Endothelial cell of umbilical vein (primary cell): Measurements from ENCODE around the gene P4HB. TPM values are rescaled to one million over a fixed set of nuclear protein-coding genes. Genes with fewer than 3 reads are reported as not detected.

Source experiments
- BruUV-seq: library from RNA; stranded (reverse); fragments of 400-500 nt; replicated peaks from 2 replicates; lab custom pipeline; 2021; lab: Mats Ljungman, UMichigan
- CTCF ChIA-PET: fragments of 300-600, 350-600 bp; sonication (Branson Sonifier 250); formaldehyde crosslinking; loops from one replicate; lab custom pipeline; 2021; ENCODE audit warnings: antibody characterized with exemption, inconsistent platforms; lab: Charles Lee
- POLR2A ChIA-PET: fragments of 300-600, 350-600 bp; sonication (Branson Sonifier 250); formaldehyde crosslinking; loops from one replicate; lab custom pipeline; 2021; ENCODE audit warnings: antibody characterized with exemption, inconsistent platforms; lab: Charles Lee
- DNase-seq: peaks from one replicate; pipeline ENCODE4 v3.0.0-alpha.2; 2011; ENCODE audit warnings: low read depth, low spot score
- FAIRE-seq: peaks from 2 replicates; lab custom pipeline; 2011; peaks lifted over from hg19 to GRCh38; lab: Jason Lieb, UNC
- H2AFZ ChIP-seq: 2 replicates; pipeline ENCODE4 v1.6.0; 2012; ENCODE audit warnings: low read depth, low read length, control low read depth, inconsistent platforms
- H3K27ac ChIP-seq: 2 replicates; pipeline ENCODE4 v1.5.1; 2011; ENCODE audit warnings: low read depth, mild to moderate bottlenecking, control low read depth, low read length, moderate library complexity; ENCODE audit not compliant: insufficient read depth
- H3K27me3 ChIP-seq, 2 experiments: 2 replicates each; pipeline versions ENCODE4 v1.6.0 to v1.6.1; 2011; ENCODE audit warnings: low read length in 2 of 2, mixed read lengths in 1 of 2; ENCODE audit not compliant: control insufficient read depth in 2 of 2, insufficient read depth in 2 of 2
- H3K36me3 ChIP-seq, 2 experiments: 2 replicates in 1 of 2; 3 replicates in 1 of 2; pipeline ENCODE4 v1.5.1; 2011; ENCODE audit warnings: low read length in 2 of 2, mild to moderate bottlenecking in 1 of 2, moderate library complexity in 1 of 2; ENCODE audit not compliant: control insufficient read depth in 2 of 2, insufficient read depth in 2 of 2; ENCODE audit errors: extremely low read depth in 1 of 2
- H3K4me1 ChIP-seq: 3 replicates; pipeline ENCODE4 v1.5.1; 2011; ENCODE audit warnings: mild to moderate bottlenecking, low read length; ENCODE audit not compliant: control insufficient read depth, insufficient read depth; ENCODE audit errors: extremely low read depth
- H3K4me2 ChIP-seq: 2 replicates; pipeline ENCODE4 v1.6.1; 2011; ENCODE audit warnings: low read length, control low read depth, mixed read lengths; ENCODE audit not compliant: insufficient read depth
- H3K4me3 ChIP-seq, 3 experiments: fragments of 200-600 bp in 1 of 3; sonication (generic), shearing (Covaris generic) in 1 of 3; replicated peaks in 1 of 3; 2 replicates each; pipeline ENCODE4 v1.5.1; 2011 to 2016; ENCODE audit warnings: control low read depth in 3 of 3, low read length in 3 of 3, mild to moderate bottlenecking in 2 of 3, inconsistent platforms in 1 of 3, low read depth in 1 of 3, moderate library complexity in 1 of 3; ENCODE audit not compliant: insufficient read depth in 1 of 3
- H3K79me2 ChIP-seq: 2 replicates; pipeline ENCODE4 v1.6.0; 2012; ENCODE audit warnings: low read length, inconsistent platforms; ENCODE audit not compliant: control insufficient read depth, insufficient read depth
- H3K9ac ChIP-seq: replicated peaks from 2 replicates; pipeline ENCODE3; 2011; ENCODE audit warnings: low read length, control low read depth; ENCODE audit not compliant: insufficient read depth; ENCODE audit errors: extremely low read depth
- H3K9me1 ChIP-seq: replicated peaks from 3 replicates; pipeline ENCODE4 v1.6.0; 2011; ENCODE audit warnings: mild to moderate bottlenecking, low read length; ENCODE audit not compliant: control insufficient read depth, insufficient read depth; ENCODE audit errors: extremely low read depth
- H3K9me3 ChIP-seq: replicated peaks from 2 replicates; pipeline ENCODE4 v1.5.1; 2012; ENCODE audit warnings: low read length, inconsistent platforms; ENCODE audit not compliant: control insufficient read depth, insufficient read depth
- H4K20me1 ChIP-seq: replicated peaks from 2 replicates; pipeline ENCODE3; 2011; ENCODE audit warnings: mild to moderate bottlenecking, low read length; ENCODE audit not compliant: control insufficient read depth, insufficient read depth; ENCODE audit errors: extremely low read depth
- CTCF ChIP-seq, 2 donors: IDR thresholded peaks; 1 replicate in 1 of 2; 2 replicates in 1 of 2; pipeline ENCODE4 v1.5.1; 2011; ENCODE audit warnings: low read length in 2 of 2, mild to moderate bottlenecking in 2 of 2, moderate library complexity in 2 of 2, control low read depth in 1 of 2, inconsistent platforms in 1 of 2, low read depth in 1 of 2; ENCODE audit not compliant: insufficient read depth in 1 of 2; ENCODE audit errors: extremely low read depth in 1 of 2
- EZH2 ChIP-seq: IDR thresholded peaks from 2 replicates; pipeline ENCODE4 v1.6.1; 2012; ENCODE audit warnings: borderline replicate concordance, low read depth, mild to moderate bottlenecking, moderate library complexity, low read length, inconsistent platforms; ENCODE audit not compliant: severe bottlenecking
- FOS ChIP-seq: IDR thresholded peaks from 2 replicates; pipeline ENCODE4 v1.6.1; 2011; ENCODE audit warnings: mild to moderate bottlenecking, low read length, moderate library complexity, borderline replicate concordance; ENCODE audit not compliant: insufficient read depth
- GATA2 ChIP-seq: IDR thresholded peaks from 2 replicates; pipeline ENCODE4 v1.7.0; 2011; ENCODE audit warnings: low read depth, mild to moderate bottlenecking, moderate library complexity, mixed read lengths, low read length; ENCODE audit not compliant: insufficient read length, insufficient read depth
- JUN ChIP-seq: IDR thresholded peaks from 2 replicates; pipeline ENCODE4 v1.6.1; 2011; ENCODE audit warnings: borderline replicate concordance, low read depth; ENCODE audit not compliant: insufficient read length, insufficient read depth
- MYC ChIP-seq: IDR thresholded peaks from one replicate; pipeline ENCODE4 v1.6.1; 2011; ENCODE audit warnings: mild to moderate bottlenecking, low read depth, low read length
- POLR2A ChIP-seq: IDR thresholded peaks from 2 replicates; pipeline ENCODE4 v1.6.1; 2012; ENCODE audit warnings: low read depth, mild to moderate bottlenecking, control low read depth, low read length
- POLR2AphosphoS5 ChIP-seq: IDR thresholded peaks from 2 replicates; pipeline ENCODE4 v1.6.1; 2012; ENCODE audit warnings: low read depth, mild to moderate bottlenecking, control low read depth, low read length, moderate library complexity; ENCODE audit not compliant: insufficient read depth
- dilution Hi-C: fragments of 300-500 bp; cut with MboI; formaldehyde crosslinking; loops from one replicate; pipeline ENCODE4 v1.15.0; 2019; ENCODE audit warnings: low sequenced_read_pairs; ENCODE audit not compliant: extremely low pct_ligation_motif_present
- intact Hi-C: fragments of 100-400 bp; cut with micrococcal nuclease; formaldehyde crosslinking; loops from one replicate; pipeline ENCODE4 v1.10.0; 2022
- polyA plus RNA-seq, 4 experiments: library from polyadenylated mRNA; depleted of rRNA in 3 of 4; stranded (reverse) in 3 of 4; unstranded in 1 of 4; fragments of >200 nt; gene quantifications; 2 replicates each; pipeline versions ENCODE4 v1.2.1 to v1.2.3, GENCODE V29; 2011 to 2012; ENCODE audit warnings: missing spikeins in 1 of 4
- total RNA-seq: library from RNA; stranded (reverse); gene quantifications from 2 replicates; pipeline ENCODE4 v1.2.3, GENCODE V29; 2021
- TF ChIP-seq, protein P1 (sequence below): IDR thresholded peaks from 2 replicates; pipeline ENCODE4 v1.6.1; 2011; ENCODE audit not compliant: insufficient read depth, insufficient read length

P4HB gene
- total and polyA plus RNA-seq, 2 donors (not counting 3 experiments of a cell fraction or from before 2014, with no cell fraction given): 201 to 988 TPM

DNA sequence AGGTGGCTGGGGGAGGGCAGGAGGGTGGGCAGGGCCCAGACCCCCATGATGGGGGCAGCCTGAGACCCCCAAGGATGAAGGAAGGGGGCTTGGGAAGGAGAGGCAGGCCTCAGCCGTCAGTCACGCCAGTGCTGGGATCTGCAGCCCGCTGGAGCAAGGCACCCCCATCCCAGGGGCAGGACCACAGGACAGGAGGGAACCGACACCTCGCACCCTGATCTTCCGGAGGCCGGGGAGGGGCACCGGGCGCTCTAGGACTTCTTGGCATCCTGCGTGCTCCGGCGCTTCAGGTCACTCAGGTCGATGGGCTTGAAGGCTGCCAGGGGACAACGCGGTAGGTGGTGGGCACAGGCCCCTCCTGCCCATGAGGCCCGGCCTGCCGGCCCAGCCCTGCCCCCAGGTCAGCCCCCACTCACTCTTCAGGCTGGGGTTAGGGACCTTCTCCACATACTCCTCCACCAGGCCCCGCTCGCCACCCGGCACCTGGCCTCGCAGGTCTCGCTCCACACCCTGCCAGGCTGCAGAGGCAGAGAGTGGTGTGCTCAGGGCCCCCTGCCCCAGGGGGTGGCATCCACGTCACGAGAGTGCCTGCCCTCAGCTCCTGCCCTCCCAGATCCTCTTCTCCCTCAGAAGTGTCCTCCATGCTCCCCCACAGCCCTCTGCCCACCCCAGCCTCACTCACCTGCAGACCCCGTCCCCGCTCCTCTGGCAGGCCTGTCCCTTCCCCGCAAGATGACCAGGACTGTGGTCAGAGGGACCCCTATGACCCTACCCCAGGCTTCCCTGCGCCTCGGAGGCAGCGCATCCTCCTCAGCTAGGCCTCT, 37.1 kb downstream of the P4HB start:
- Histone ChIP-seq H4K20me1 (no peaks in the 10 kb centered on the region), H3K79me2 (no peaks in the 10 kb centered on the region), H2AFZ (no peak overlapping the region), H3K4me2 (no peak overlapping the region), H3K4me3 (no peak overlapping the region), H3K4me1 (no peaks in the 10 kb centered on the region), H3K9ac (no peak overlapping the region), H3K36me3 (peaks cover 0 to 8% of the 10 kb centered on the region in 2 experiments), H3K9me1 (no peaks in the 10 kb centered on the region), H3K27me3 (peaks cover 0 to 2% of the 10 kb centered on the region in 2 experiments), H3K9me3 (no peaks in the 10 kb centered on the region), H3K27ac (no peak overlapping the region)
- DNase-seq (no peak), FAIRE-seq (no peak)
- dilution Hi-C loops (no loop called here), intact Hi-C loops (no loop called here)
- ChIA-PET CTCF (interaction anchor here (2.1 kb wide), 1 partner anchor 17 kb away, joined by 5 read pairs; no protein-coding TSS in a partner anchor), POLR2A (no interaction called here)
- TF ChIP-seq POLR2AphosphoS5 (no peak), JUN (no peak), POLR2A (no peak), MYC (no peak), FOS (no peak), GATA2 (no peak), CTCF (IDR thresholded peaks at IDR 0.05; ENCODE audit: extremely low read depth in 1 of 2, insufficient read depth in 1 of 2, low read depth in 1 of 2, low read length in 2 of 2) (no peak), EZH2 (no peak)
- TF ChIP-seq, protein P1, sequence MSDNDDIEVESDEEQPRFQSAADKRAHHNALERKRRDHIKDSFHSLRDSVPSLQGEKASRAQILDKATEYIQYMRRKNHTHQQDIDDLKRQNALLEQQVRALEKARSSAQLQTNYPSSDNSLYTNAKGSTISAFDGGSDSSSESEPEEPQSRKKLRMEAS: no peak
- no TSS peak for BruUV-seq
